Mononuclear cell (primary cell): ENCODE measurements around the gene PCDHAC2. TPM values are rescaled to one million over a fixed set of nuclear protein-coding genes. Genes with fewer than 3 reads are reported as not detected.

Experiments used
- H3K27me3 ChIP-seq: 2 replicates; pipeline ENCODE4 v1.6.0; 2011; ENCODE audit warnings: low read length, control low read depth; ENCODE audit not compliant: insufficient read depth
- H3K4me1 ChIP-seq: 2 replicates; pipeline ENCODE4 v1.5.1; 2011; ENCODE audit warnings: mild to moderate bottlenecking, low read length, control low read depth; ENCODE audit not compliant: insufficient read depth
- H3K4me3 ChIP-seq: 2 replicates; pipeline ENCODE4 v1.5.1; 2011; ENCODE audit warnings: mild to moderate bottlenecking, low read length, moderate library complexity
- H3K9me3 ChIP-seq: 2 replicates; pipeline ENCODE4 v1.5.1; 2011; ENCODE audit warnings: low read depth, mild to moderate bottlenecking, control low read depth, low read length
- total RNA-seq: library from RNA; depleted of rRNA; stranded (reverse); fragments of >200 nt; gene quantifications from one replicate; pipeline ENCODE4 v1.2.3, GENCODE V29; 2012

Gene PCDHAC2
- total RNA-seq, 1 donor = not detected

- H3K4me3 ChIP-seq = no peak overlapping the region
Observed at GRCh38 chr5:140967226-140967893, 1.1 kb downstream of the PCDHAC2 start.

GRCh38 chr5:140969880-140970279 is 3.6 kb downstream of the PCDHAC2 start:
- no peak overlapping the region for H3K4me3 ChIP-seq
- H3K4me1 ChIP-seq = no peaks in the 10 kb centered on the region
- no peaks in the 10 kb centered on the region for H3K9me3 ChIP-seq
- peaks cover 29% of the 10 kb centered on the region for H3K27me3 ChIP-seq

More at GRCh38 chr5:140967226-140967893, 1.1 kb downstream of the PCDHAC2 start:
- Histone ChIP-seq H3K9me3 (no peaks in the 10 kb centered on the region), H3K27me3 (peaks cover 33% of the 10 kb centered on the region), H3K4me1 (no peaks in the 10 kb centered on the region)

GRCh38 chr5:140973550-140973949 is 7.3 kb downstream of the PCDHAC2 start:
- Histone ChIP-seq H3K4me1 (no peaks in the 10 kb centered on the region), H3K4me3 (no peak overlapping the region), H3K9me3 (no peaks in the 10 kb centered on the region), H3K27me3 (no peaks in the 10 kb centered on the region)

GRCh38 chr5:140977003-140977402 is 10.7 kb downstream of the PCDHAC2 start:
- Histone ChIP-seq H3K4me1 (no peaks in the 10 kb centered on the region), H3K27me3 (no peaks in the 10 kb centered on the region), H3K4me3 (no peak overlapping the region), H3K9me3 (no peaks in the 10 kb centered on the region)

- Histone ChIP-seq H3K4me3 (no peak overlapping the region), H3K9me3 (no peaks in the 10 kb centered on the region), H3K4me1 (no peaks in the 10 kb centered on the region), H3K27me3 (no peaks in the 10 kb centered on the region)
Observed at GRCh38 chr5:140978260-140978659, 12.0 kb downstream of the PCDHAC2 start.

GRCh38 chr5:140978983-140979382 is 12.7 kb downstream of the PCDHAC2 start:
- no peaks in the 10 kb centered on the region for H3K9me3 ChIP-seq

GRCh38 chr5:140982083-140982716 is 15.9 kb downstream of the PCDHAC2 start:
- Histone ChIP-seq H3K4me3 (no peak overlapping the region), H3K9me3 (no peaks in the 10 kb centered on the region), H3K4me1 (no peaks in the 10 kb centered on the region), H3K27me3 (no peaks in the 10 kb centered on the region)

More at GRCh38 chr5:140978983-140979382, 12.7 kb downstream of the PCDHAC2 start:
- H3K4me3 ChIP-seq = no peak overlapping the region
- no peaks in the 10 kb centered on the region for H3K27me3 ChIP-seq
- no peaks in the 10 kb centered on the region for H3K4me1 ChIP-seq

- Histone ChIP-seq H3K9me3 (no peaks in the 10 kb centered on the region), H3K27me3 (no peaks in the 10 kb centered on the region), H3K4me3 (no peak overlapping the region), H3K4me1 (no peaks in the 10 kb centered on the region)
Observed at GRCh38 chr5:140986117-140986521, 19.8 kb downstream of the PCDHAC2 start.

GRCh38 chr5:140988100-140988499 is 21.8 kb downstream of the PCDHAC2 start:
- Histone ChIP-seq H3K27me3 (no peaks in the 10 kb centered on the region), H3K4me3 (no peak overlapping the region), H3K9me3 (no peaks in the 10 kb centered on the region), H3K4me1 (no peaks in the 10 kb centered on the region)

GRCh38 chr5:140988608-140989007 is 22.3 kb downstream of the PCDHAC2 start:
- Histone ChIP-seq H3K4me3 (no peak overlapping the region), H3K4me1 (no peaks in the 10 kb centered on the region), H3K9me3 (no peaks in the 10 kb centered on the region), H3K27me3 (no peaks in the 10 kb centered on the region)

GRCh38 chr5:140989254-140990020 is 23.2 kb downstream of the PCDHAC2 start:
- Histone ChIP-seq H3K4me3 (no peak overlapping the region), H3K9me3 (no peaks in the 10 kb centered on the region), H3K27me3 (no peaks in the 10 kb centered on the region), H3K4me1 (no peaks in the 10 kb centered on the region)

- H3K27me3 ChIP-seq = no peaks in the 10 kb centered on the region
- H3K9me3 ChIP-seq = no peaks in the 10 kb centered on the region
- H3K4me3 ChIP-seq = no peak overlapping the region
- H3K4me1 ChIP-seq = no peaks in the 10 kb centered on the region
Observed at GRCh38 chr5:140992828-140993227, 26.6 kb downstream of the PCDHAC2 start.

- Histone ChIP-seq H3K9me3 (no peaks in the 10 kb centered on the region), H3K4me3 (no peak overlapping the region), H3K4me1 (no peaks in the 10 kb centered on the region), H3K27me3 (no peaks in the 10 kb centered on the region)
Observed at GRCh38 chr5:140996060-140996459, 29.8 kb downstream of the PCDHAC2 start.

GRCh38 chr5:140998921-140999410 is 32.7 kb downstream of the PCDHAC2 start:
- Histone ChIP-seq H3K4me1 (no peaks in the 10 kb centered on the region), H3K4me3 (no peak overlapping the region), H3K9me3 (no peaks in the 10 kb centered on the region), H3K27me3 (peaks cover 16% of the 10 kb centered on the region)

GRCh38 chr5:141001446-141001843 is 35.2 kb downstream of the PCDHAC2 start:
- Histone ChIP-seq H3K4me3 (no peak overlapping the region), H3K27me3 (peaks cover 16% of the 10 kb centered on the region), H3K9me3 (no peaks in the 10 kb centered on the region), H3K4me1 (no peaks in the 10 kb centered on the region)
